ENCODE measurements around the gene ACVR2B. TPM values are rescaled to one million over a fixed set of nuclear protein-coding genes. Genes with fewer than 3 reads are reported as not detected.

Gene ACVR2B
- polyA plus RNA-seq, 1 donor from 2014 or later = 33.3 TPM

GRCh38 chr3:38509732-38510131 is 56.0 kb downstream of the ACVR2B start:
- H2AFZ ChIP-seq (ENCODE audit: low read depth, low read length) = no peak overlapping the region
- peaks cover 13% of the 10 kb centered on the region for H3K36me3 ChIP-seq (ENCODE audit: insufficient read depth, low read length)
- TF ChIP-seq RAD21 (conservative IDR thresholded peaks at IDR 0.05) (no peak), EP300 (conservative IDR thresholded peaks at IDR 0.05; ENCODE audit: poor library complexity, severe bottlenecking) (no peak), SMC3 (conservative IDR thresholded peaks at IDR 0.05; ENCODE audit: poor library complexity) (no peak), TAF1 (IDR thresholded peaks at IDR 0.05; ENCODE audit: low read depth) (no peak), EZH2 (IDR thresholded peaks at IDR 0.05; ENCODE audit: borderline replicate concordance, insufficient read depth, low read length, poor library complexity, severe bottlenecking) (no peak), MXI1 (conservative IDR thresholded peaks at IDR 0.05; ENCODE audit: poor library complexity, severe bottlenecking) (no peak), REST (IDR thresholded peaks at IDR 0.05; ENCODE audit: borderline replicate concordance) (no peak), POLR2AphosphoS5 (IDR thresholded peaks at IDR 0.05) (no peak), CTCF (IDR thresholded peaks at IDR 0.05; ENCODE audit: poor library complexity, severe bottlenecking) (no peak)

GRCh38 chr3:38510631-38511030 is 56.9 kb downstream of the ACVR2B start:
- H3F3A ChIP-seq (ENCODE audit: insufficient read depth, low read length, poor library complexity, severe bottlenecking) = no peaks in the 10 kb centered on the region
- no peaks in the 10 kb centered on the region for H3K9me2 ChIP-seq (ENCODE audit: insufficient read depth, low read length)
- H3K36me3 ChIP-seq (ENCODE audit: insufficient read depth, low read length) = peaks cover 13% of the 10 kb centered on the region
- no peak overlapping the region for H3K4me2 ChIP-seq (ENCODE audit: low read length)
- no peaks in the 10 kb centered on the region for H4K20me1 ChIP-seq (ENCODE audit: insufficient read depth)
- H3K79me2 ChIP-seq (replicated peaks; ENCODE audit: insufficient read depth, low read length) = no peaks in the 10 kb centered on the region
- H3K27me3 ChIP-seq (ENCODE audit: insufficient read depth, low read depth, low read length) = no peaks in the 10 kb centered on the region
- TF ChIP-seq SMC3 (conservative IDR thresholded peaks at IDR 0.05; ENCODE audit: poor library complexity) = no peak
- TF ChIP-seq REST (IDR thresholded peaks at IDR 0.05; ENCODE audit: borderline replicate concordance) = no peak
- TF ChIP-seq CTCF (IDR thresholded peaks at IDR 0.05; ENCODE audit: poor library complexity, severe bottlenecking) = no peak
- TF ChIP-seq MXI1 (conservative IDR thresholded peaks at IDR 0.05; ENCODE audit: poor library complexity, severe bottlenecking) = no peak
- no peak for TF ChIP-seq POLR2AphosphoS5 (IDR thresholded peaks at IDR 0.05)
- TF ChIP-seq TAF1 (IDR thresholded peaks at IDR 0.05; ENCODE audit: low read depth) = no peak
- TF ChIP-seq EP300 (conservative IDR thresholded peaks at IDR 0.05; ENCODE audit: poor library complexity, severe bottlenecking) = no peak
- TF ChIP-seq RAD21 (conservative IDR thresholded peaks at IDR 0.05) = no peak
- TF ChIP-seq EZH2 (IDR thresholded peaks at IDR 0.05; ENCODE audit: borderline replicate concordance, insufficient read depth, low read length, poor library complexity, severe bottlenecking) = no peak
- no peak overlapping the region for H3K9ac ChIP-seq (ENCODE audit: low read length)
- no peak overlapping the region for H3K4me3 ChIP-seq (ENCODE audit: low read length)
- no peak overlapping the region for H3K27ac ChIP-seq (ENCODE audit: low read length)
- H2AFZ ChIP-seq (ENCODE audit: low read depth, low read length) = no peak overlapping the region
- no peaks in the 10 kb centered on the region for H3K9me3 ChIP-seq (ENCODE audit: low read length)

More at GRCh38 chr3:38509732-38510131, 56.0 kb downstream of the ACVR2B start:
- H3K79me2 ChIP-seq (replicated peaks; ENCODE audit: insufficient read depth, low read length) = no peaks in the 10 kb centered on the region
- H3F3A ChIP-seq (ENCODE audit: insufficient read depth, low read length, poor library complexity, severe bottlenecking) = no peaks in the 10 kb centered on the region
- no peaks in the 10 kb centered on the region for H4K20me1 ChIP-seq (ENCODE audit: insufficient read depth)
- H3K4me2 ChIP-seq (ENCODE audit: low read length) = no peak overlapping the region
- no peak overlapping the region for H3K4me3 ChIP-seq (ENCODE audit: low read length)
- no peaks in the 10 kb centered on the region for H3K27me3 ChIP-seq (ENCODE audit: insufficient read depth, low read depth, low read length)
- H3K9ac ChIP-seq (ENCODE audit: low read length) = no peak overlapping the region
- no peaks in the 10 kb centered on the region for H3K9me2 ChIP-seq (ENCODE audit: insufficient read depth, low read length)
- H3K27ac ChIP-seq (ENCODE audit: low read length) = no peak overlapping the region
- H3K9me3 ChIP-seq (ENCODE audit: low read length) = no peaks in the 10 kb centered on the region
